ENCODE results near the gene ISL1.
A peak's percentile ranks its signal among the peaks of the same experiment; 100 is the strongest.

ISL1 gene

DNA sequence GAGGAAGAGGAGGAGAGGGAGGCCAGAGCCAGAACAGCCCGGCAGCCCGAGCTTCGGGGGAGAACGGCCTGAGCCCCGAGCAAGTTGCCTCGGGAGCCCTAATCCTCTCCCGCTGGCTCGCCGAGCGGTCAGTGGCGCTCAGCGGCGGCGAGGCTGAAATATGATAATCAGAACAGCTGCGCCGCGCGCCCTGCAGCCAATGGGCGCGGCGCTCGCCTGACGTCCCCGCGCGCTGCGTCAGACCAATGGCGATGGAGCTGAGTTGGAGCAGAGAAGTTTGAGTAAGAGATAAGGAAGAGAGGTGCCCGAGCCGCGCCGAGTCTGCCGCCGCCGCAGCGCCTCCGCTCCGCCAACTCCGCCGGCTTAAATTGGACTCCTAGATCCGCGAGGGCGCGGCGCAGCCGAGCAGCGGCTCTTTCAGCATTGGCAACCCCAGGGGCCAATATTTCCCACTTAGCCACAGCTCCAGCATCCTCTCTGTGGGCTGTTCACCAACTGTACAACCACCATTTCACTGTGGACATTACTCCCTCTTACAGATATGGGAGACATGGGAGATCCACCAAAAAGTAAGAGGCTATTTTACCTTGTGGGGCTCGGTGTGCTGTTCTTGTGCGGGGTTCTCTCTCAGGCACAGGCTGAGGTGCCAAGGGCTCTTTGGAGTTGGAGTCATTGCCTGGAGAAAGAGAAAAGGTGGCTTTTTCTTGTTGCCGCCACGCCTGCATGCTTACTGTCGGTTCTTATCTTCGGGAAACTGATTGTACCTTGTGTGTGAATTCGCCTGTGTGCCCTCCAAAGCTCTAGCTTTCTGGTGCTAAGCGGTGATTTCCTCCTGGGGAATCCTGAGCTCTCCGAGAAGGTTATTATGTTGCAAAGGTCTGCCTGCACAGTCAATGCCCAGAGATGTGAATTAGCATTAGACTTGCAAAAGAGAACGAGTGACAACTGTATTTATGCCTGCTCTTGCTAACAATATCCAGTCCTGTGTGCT, at the start of gene ISL1:
ISL1 (plus strand) TSS at position 318 of the 991 bp plus-strand sequence; CDS start at position 542, 224 bp downstream.
- DNase-seq: peak; percentile 32

GRCh38 chr5:51336878-51337277, 46.4 kb upstream of the ISL1 start:
- no peak for DNase-seq

GRCh38 chr5:51345106-51345505, 38.1 kb upstream of the ISL1 start:
- DNase-seq: no peak

DNA sequence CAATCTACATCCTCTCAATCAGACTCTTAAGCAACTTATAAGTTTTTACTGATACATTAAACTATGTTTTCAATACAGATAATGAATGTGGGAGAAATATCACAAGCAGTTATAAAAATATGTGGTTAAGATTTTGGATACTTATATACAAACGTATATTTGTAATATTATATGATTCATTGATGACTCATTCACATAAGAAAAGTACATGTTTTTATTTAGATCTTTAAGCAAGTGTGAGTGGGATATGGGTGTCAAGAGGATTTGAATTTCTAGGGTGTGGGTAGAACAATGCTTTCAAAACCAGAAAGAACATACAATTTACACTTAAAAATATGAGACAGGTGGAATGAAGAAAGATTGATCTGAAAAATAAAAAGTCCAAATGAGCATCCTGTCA, 36.1 kb upstream of the ISL1 start:
- DNase-seq: no peak

DNA sequence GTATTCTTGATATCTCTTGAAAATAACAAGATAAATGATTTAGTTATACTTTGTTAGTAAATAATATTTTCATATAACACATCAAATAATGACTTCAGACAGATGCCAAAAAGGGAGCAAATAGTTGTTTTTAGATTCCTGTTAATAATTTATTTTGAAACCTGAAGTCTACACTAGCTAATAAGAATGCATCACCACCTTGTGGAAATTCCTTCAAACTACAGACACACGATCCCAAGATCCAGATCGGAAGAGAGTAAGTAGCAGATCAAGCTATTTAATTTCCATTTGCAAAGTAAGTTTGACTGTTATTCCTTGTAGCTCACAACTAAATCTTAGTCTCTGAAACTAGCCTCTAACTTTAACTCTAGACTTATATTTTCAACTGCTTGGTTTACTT, 35.5 kb upstream of the ISL1 start:
- no peak for DNase-seq

- no peak for DNase-seq
Measured at GRCh38 chr5:51371052-51371451, 12.2 kb upstream of the ISL1 start.

DNA sequence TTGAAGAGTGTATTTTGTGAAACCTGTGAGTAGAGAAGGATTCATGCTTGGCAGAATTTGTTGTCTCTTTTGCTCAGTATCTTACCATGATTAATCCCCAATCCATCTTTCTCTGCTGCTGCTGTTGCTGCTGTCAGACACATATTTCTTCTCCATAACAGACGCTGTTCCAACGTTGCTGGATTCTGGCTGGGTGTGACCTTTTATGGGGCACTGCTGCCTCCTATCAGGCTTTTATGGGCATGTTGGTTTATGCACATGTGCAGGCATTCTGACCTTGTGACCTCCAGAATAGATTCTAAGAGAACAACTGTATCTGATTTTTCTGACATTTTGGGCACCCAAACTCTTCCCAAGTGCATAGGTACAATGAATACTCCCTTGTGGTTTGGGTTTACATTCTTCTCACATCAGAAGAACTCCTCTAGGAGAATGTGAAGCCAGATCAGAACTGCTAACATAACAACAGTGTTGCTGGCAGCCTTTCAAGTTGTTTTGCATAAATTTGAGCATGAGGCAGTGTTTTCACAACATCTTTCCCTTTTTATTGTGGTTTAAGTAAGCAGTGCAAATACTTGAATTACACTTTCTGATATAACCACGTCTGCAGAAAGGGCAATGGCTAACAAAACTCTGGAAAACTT, 9.2 kb upstream of the ISL1 start:
- DNase-seq: no peak

- no peak for DNase-seq
Measured at GRCh38 chr5:51375084-51375483, 8.2 kb upstream of the ISL1 start.

GRCh38 chr5:51376509-51376908, 6.7 kb upstream of the ISL1 start:
- DNase-seq: no peak

DNA sequence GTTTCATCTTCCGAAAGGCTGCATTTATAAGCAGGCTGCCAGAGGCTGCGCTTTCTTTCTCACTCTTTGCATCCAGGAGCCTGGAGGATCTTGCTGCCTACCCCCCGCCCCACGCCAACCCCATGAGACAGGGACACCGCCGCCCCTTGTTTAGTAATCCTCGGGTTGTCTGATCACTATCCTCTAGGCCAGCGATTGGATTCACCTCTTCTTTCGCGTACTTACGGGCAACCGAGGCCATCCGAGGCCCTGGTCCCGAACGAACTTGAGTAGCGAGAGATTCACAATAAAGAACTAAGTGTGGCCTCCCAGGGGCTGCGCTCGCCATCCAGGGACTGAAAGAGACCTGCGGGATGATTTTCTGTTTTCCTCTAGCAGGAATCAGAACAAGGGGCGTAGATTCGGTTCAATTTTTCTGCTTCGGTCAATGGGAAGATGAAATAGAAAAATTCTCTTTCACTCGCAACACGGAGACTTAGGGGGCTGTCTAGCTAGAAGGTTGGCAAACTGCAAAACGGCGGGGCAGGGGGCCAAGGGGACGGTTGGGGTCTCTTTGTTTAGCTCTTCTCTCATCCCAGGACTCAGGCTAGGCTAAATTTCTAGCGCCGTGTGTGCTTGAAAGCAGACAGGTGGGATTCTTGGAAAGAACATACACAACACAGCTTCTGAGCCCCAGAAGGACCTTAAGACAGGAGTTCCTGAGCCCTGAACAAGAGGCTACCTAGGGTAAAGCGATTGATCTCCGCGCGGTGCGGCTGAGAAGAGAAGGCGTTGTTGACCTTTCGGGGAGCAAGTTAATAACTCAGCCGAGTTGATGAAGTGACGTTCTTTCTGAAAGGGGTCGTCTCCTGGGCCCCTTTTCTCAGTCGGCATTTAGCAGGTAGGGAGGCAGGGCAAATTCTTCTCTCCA, 5.8 kb upstream of the ISL1 start:
- no peak for DNase-seq

GRCh38 chr5:51378061-51378409, 5.2 kb upstream of the ISL1 start:
- DNase-seq: no peak

GRCh38 chr5:51378448-51379330, 4.6 kb upstream of the ISL1 start:
- DNase-seq: no peak

GRCh38 chr5:51379331-51379700, 3.9 kb upstream of the ISL1 start:
- no peak for DNase-seq

DNA sequence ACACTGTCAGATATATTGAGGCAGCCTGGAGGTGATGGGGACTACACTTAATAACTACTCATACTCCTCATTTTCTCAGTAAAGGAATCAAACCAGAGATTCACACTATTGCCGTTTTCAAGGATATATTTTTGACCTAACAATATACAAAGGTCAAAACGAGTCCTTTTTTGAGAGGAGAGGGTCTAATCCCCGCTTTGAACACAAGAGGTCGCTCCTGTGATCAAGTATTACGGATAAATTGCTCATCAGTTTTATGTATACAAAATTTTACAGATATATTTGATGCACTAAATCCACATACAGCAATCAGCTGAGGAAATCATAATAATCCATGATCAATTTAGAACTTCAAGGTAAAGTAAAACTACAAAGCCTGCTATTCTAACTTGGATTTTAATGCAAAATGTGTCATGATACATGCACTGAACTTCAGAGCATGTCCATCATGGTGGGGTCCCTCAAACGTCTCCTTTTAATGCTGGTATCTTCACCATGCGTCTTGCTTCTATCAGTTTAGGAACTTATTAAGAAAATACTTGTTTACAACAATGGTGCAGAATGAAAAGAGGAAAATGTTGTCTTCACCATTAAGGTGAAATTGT, 2.5 kb upstream of the ISL1 start:
- peak; percentile 21 for DNase-seq

DNA sequence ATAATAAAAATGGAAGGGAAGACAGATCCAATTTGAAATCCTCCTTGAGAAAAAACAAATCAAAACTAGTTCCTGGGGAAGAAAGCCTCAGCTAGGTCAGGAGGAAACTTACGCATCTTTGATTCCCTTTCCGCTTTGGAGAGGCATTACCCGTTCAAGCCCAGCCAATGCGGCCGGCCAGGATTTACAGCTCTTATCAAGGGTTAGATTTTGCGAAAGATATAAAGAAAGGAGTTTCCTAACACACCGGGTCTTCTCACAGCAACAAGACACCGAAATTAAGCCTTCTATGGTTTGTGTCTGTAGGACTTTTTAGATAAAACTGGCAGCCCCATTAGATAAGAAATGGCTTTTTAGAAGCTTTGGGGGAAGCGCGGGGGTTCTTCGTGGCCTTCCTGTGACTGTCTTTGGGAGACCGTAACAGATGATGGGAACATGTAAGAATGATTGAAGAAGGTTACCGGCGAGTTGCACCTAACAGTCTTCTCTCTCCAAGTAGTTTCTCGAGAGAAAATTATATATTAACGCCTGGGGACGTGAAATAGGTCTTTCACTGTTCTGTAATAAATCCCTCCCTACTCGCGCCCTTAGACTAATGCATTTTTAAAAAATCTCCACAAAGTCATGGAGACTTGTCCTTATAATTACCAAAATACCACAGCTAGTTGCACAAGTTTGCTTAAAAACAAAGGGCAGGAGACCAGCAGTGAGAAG, 1.3 kb upstream of the ISL1 start:
- DNase-seq: no peak

DNA sequence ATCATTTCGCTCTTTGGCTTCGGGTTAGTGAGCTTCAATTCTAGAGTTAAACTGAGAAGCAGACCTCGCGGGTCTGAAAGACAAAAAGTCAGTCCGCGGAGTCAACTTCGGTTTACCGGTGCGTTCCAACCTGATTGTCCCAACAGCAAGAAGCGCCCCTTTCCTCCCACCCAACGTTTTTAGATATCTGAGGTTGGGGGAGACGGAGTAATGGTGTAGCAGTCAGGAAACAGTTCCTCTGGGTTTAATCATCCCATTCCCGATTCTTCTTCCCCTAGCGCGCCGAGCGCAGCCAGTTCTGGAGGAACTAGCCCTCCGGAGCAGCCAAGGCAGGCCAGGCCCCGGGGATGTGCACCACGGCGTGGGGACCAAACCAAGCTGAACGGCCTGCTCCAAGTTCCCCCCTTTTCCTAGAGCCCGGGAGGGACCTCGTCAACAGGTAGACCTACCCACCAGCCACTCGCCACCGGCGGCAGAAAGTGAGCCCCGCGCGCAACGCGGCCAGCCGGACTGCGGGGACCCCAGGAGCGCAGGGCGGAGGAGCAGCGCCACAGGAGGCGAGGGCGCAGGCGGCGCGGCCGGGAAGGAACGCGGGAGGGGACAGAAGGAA, 622 bp upstream of the ISL1 start:
- DNase-seq: no peak

- DNase-seq: no peak
Measured at GRCh38 chr5:51384281-51384840, 1.1 kb downstream of the ISL1 start.

DNA sequence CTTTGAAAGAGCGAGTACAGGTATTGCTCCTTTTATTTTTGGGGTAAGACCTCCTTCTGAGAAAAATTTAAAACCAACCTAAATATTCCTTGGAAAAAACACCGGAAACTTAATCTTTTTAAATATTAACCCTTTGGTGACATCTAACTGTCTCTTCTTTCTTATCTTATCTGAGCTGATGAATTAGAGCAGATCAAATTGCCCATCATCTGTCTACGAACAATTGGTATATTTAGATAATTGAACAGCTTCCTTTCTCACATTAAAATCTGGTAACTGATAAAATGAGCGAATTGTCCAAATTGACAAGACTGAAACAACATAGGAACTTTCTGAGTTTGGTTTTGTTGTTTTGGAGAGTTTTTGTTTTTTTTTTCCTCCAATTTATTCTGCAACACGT, 2.0 kb downstream of the ISL1 start:
- no peak for DNase-seq

GRCh38 chr5:51386916-51387883, 4.0 kb downstream of the ISL1 start:
- no peak for DNase-seq
